ENCODE measurements around the gene CYP3A4.
"Not testable (repeated sequence)": the region's sequence is repeated elsewhere in the genome, so short reads cannot be mapped to it uniquely, and the experiment has no call there.

The CYP3A4 gene

DNA sequence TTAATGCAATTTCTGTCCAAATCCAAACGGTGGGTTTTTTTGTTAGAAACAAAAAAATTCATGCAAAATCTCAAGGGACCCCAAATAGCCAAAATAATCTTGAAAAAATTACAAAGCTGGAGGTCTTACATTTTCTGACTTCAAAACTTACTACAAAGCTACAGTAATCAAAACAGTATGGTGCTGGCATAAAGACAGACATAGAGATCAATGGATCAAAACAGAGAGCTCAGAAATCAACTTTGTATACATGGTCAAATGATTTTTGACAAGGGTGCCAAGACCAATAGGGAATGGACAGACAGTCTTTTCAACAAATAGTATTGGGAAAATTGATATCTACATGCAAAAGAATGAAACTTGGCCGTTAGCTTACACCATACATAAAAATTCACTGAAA, 21.7 kb upstream of the CYP3A4 start:
- no peak for TF ChIP-seq POLR2A (IDR thresholded peaks at IDR 0.05; ENCODE audit: low read depth, low read length)
- DNase-seq (ENCODE audit: insufficient read length, low spot score) (no peak), FAIRE-seq (no peak)

DNA sequence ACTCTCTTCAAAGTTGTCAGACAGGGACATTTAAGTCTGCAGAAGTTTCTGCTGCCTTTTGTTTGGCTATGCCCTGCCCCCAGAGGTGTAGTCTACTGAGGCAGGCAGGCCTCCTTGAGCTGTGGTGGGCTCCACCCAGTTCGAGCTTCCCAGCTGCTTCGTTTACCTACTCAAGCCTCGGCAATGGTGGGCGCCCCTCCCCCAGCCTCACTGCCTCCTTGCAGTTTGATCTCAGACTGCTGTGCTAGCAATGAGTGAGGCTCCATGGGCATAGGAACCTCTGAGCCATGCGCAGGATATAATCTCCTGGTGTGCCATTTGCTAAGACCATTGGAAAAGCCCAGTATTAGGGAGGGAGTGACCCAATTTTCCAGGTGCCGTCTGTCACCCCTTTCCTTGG, 19.1 kb upstream of the CYP3A4 start:
- not testable (repeated sequence) for FAIRE-seq; DNase-seq (ENCODE audit: insufficient read length, low spot score)

DNA sequence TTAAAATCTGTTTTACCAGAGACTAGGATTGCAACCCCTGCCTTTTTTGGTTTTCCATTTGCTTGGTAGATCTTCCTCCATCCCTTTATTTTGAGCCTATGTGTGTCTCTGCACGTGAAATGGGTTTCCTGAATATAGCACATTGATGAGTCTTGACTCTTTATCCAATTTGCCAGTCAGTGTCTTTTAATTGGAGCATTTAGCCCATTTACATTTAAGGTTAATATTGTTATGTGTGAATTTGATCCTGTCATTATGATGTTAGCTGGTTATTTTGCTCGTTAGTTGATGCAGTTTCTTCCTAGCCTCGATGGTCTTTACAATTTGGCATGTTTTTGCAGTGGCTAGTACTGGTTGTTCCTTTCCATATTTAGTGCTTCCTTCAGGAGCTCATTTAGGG, 17.4 kb upstream of the CYP3A4 start:
- not testable (repeated sequence) for FAIRE-seq; DNase-seq (ENCODE audit: insufficient read length, low spot score)

DNA sequence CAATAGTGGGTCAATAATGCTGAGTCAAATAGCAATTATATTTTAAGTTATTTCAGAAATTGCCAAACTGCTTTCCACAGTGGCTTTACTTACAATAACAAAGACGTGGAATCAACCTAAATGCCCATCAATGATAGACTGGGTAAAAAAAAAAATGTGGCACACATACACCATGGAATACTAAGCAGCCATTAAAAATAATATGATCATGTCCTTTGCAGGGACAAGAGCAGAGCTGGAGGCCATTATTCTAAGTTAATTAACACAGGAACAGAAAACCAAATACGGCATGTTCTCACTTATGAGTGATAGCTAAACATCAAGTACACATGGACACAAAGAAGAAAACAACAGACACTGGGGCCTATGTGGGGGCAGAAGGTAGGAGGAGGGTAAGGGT, 15.0 kb upstream of the CYP3A4 start:
- DNase-seq (ENCODE audit: insufficient read length, low spot score) (no peak), FAIRE-seq (no peak)
- TF ChIP-seq POLR2A (IDR thresholded peaks at IDR 0.05; ENCODE audit: low read depth, low read length): no peak

DNA sequence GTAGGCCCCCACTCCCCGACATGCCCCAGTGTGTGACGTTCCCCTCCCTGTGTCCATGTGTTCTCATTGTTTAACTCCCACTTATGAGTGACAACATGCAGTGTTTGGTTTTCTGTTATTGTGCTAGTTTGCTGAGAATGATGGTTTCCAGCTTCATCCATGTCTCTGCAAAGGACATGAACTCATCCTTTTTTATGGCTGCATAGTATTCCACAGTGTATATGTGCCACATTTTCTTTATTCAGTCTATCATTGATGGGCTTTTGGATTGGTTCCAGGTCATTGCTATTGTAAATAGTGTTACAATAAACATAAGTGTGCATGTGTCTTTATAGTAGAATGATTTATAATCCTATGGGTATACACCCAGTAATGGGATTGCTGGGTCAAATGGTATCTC, 11.9 kb upstream of the CYP3A4 start:
- DNase-seq (ENCODE audit: insufficient read length, low spot score); FAIRE-seq: not testable (repeated sequence)

DNA sequence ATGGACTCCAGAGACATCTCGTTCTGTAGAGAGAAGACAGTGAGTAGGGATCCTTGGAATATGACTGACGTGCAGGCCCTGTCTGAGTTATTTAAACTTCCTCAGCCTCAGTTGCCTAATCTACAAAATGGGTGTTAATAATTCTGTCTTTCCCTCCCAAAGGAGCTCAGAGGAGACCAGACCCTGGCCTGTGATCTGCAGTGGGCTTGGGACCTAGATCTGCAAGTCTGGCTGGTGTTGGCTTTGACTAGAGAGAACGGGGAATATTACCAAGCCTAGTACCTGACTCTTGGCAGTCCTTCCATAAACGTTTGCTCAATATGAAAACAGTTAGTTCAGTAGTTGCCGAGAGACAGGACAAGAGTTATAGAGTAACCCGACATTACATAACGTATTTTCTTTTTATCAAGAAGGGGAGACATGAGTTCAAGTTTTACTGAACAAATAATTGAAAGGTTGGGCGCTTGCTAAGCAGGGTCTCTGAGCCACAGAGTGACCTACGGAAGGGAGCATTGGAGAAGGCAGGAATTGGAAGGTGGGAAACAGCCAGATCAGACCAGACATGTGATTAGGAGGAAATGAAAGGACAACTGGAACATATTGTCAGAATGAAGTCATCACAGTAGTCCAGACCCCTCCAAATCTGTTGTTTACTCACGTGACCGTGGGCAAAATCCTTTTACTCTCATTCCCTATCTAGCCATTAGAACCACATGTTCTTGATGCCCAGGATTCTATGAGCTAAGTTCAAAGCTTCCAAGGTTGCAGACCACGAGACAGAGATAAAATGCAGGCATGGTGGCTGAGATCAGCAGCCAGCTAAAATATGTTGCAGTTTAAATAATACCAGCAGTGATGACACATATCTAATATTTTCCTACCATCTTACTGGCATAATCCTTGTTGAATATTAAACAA, 10.9 kb upstream of the CYP3A4 start:
- no peak for TF ChIP-seq POLR2A (IDR thresholded peaks at IDR 0.05; ENCODE audit: low read depth, low read length)
- FAIRE-seq: no peak
- no peak for DNase-seq (ENCODE audit: insufficient read length, low spot score)

DNA sequence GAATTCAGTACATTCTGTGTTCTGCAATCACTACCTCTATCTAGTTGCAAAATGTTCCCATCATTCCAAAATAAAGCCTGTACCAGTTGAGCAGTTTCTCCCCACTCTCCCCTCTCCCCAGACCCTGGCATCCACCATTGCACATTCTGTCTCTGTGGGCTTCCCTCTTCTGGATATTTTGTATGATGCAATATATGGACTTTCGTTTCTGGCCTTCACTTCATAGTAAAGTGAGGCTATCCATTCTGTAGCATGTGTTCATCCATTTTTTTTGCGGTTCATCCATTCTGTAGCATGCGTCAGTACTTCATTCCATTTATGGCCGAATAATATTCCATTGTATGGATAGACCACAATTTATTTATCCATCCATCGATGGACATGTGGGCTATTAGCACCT, 9.5 kb upstream of the CYP3A4 start:
- FAIRE-seq (no peak), DNase-seq (ENCODE audit: insufficient read length, low spot score) (no peak)
- TF ChIP-seq POLR2A (IDR thresholded peaks at IDR 0.05; ENCODE audit: low read depth, low read length): no peak

DNA sequence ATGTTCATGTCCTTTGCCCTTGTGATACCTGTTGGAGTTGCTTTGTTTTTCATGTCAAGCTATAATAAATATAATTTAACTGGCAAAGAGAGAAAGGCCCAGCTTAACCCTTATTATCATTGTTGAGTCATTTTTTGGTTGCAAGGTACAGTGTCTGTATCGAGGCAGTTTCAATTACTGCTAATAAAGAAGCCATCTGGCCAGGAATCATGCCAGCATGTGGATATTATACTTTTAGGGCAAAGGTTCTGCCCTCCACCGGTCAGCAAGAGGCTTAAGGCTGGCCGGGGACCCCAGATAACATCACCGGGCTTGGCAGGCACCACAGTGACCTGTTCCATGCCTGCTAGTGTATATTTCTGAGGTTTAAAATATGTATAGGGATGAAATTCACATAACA, 9.0 kb upstream of the CYP3A4 start:
- no peak for FAIRE-seq
- DNase-seq (ENCODE audit: insufficient read length, low spot score): no peak
- TF ChIP-seq POLR2A (IDR thresholded peaks at IDR 0.05; ENCODE audit: low read depth, low read length): no peak

DNA sequence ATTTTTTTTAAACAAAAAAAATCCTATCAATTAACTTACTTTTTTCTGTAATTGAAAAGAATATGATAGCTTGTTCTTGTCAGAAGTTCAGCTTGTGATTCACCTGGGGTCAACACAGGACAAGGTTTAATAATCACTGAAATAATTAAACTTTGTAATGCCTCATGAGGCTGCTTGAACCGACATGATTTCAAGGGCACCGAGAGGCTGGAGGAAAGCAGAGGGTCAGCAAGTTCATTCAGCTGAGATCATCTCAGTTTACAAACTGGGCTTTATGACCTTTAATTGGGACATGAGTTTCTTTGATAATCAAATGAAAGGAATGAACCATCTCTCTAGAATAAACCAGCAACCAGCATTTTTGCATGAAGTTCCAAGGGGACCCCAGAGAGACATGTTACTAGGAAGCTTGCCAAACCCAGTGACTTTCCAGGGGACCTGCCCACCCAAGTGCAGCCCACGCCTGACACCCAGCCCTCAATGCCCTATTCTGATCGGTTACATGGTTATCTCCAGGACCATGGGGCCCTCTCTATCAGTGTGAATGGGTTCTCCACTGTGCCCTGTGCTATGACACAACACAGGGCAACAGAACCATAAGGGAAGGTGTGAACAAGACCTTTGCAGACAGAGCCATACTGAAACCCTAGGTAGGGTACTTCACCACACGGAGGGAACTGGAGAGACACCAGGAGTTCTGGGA, 7.8 kb upstream of the CYP3A4 start:
- no peak for TF ChIP-seq POLR2A (IDR thresholded peaks at IDR 0.05; ENCODE audit: low read depth, low read length)
- FAIRE-seq: no peak
- DNase-seq (ENCODE audit: insufficient read length, low spot score): no peak

DNA sequence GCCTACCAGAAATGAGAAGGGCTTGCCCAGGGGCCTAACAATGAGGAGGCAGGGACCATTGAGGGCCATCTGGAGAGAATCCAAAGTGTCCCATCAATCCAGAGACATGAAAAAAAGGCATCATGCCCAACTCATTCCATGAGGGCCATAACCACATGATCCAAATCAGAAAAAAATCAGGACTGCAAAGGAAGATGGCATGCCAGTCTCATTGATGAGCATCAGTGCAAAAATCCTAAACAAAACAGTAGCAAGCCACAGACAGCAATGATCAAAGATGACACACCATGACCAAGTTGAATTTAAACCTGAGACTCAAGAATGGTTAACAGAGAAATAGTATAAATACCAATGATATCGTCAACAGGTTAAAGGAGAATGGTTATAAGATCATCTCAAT, 7.0 kb upstream of the CYP3A4 start:
- TF ChIP-seq POLR2A (IDR thresholded peaks at IDR 0.05; ENCODE audit: low read depth, low read length): no peak
- DNase-seq (ENCODE audit: insufficient read length, low spot score) (no peak), FAIRE-seq (no peak)

DNA sequence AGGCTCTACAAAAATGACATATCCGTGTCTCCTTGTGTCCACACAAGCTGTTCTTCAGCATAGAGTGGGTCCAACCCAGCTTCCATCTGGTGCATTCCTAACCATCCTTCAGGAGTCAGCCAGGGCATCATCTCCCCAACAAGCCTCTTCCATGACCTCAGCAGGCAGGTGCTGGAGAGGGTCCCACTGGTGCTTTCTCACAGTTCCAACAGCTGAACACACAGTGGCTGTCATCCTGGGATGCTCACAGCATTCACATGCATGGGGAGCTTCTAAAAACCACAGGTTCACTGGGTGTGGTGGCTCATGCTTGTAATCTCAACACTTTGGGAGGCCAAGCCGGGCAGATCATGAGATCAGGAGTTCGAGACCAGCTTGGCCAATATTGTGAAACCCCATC, 6.4 kb upstream of the CYP3A4 start:
- FAIRE-seq (no peak), DNase-seq (ENCODE audit: insufficient read length, low spot score) (no peak)
- no peak for TF ChIP-seq POLR2A (IDR thresholded peaks at IDR 0.05; ENCODE audit: low read depth, low read length)

DNA sequence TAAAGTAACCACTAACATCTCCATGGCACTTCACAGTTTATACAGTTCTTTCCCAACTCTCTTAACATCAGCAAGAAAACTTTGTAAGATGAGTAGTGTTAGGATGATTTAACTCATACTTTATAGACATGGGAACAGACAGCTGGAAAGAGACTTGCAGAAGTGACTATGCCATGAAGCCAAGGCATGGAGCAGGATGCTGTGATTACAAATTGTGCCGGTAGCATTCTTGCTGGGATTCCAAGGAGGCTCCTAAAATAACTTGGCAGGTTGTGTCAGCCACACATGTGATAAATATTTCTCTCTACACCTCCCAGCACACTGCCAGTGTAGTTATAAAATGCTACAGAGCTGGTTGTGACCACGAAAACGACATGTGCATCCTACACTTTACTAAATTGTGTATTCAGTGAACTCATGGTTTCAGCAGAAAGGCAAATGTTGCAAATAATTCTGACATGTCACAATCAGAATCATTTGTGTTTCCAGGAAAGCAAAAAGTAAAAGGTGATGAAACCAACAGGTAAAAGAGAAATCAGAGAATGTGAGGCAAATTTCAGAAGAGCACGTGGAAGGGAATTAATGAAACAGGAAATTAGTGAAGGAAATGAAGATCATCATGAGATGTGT, 5.6 kb upstream of the CYP3A4 start:
- DNase-seq (ENCODE audit: insufficient read length, low spot score): no peak
- TF ChIP-seq POLR2A (IDR thresholded peaks at IDR 0.05; ENCODE audit: low read depth, low read length): no peak
- no peak for FAIRE-seq

DNA sequence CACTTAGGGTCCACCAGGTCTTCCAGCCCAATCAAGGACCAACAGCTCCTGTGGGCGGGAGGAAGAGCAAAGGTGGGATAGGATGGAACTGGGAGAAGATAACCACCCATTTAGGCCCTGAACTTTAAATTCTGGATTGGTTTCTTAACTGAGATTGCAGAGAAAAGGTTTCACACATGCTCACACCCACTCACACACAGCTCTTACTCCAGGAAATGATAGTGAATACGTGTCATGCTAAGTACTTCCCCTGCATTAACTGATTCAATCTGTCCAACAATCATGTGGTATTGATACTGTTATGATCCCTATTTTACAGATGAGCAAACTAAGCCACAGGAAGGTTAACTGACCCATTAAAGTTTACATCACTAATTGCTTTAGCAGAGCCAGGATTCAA, 4.6 kb upstream of the CYP3A4 start:
- no peak for DNase-seq (ENCODE audit: insufficient read length, low spot score)
- no peak for FAIRE-seq
- no peak for TF ChIP-seq POLR2A (IDR thresholded peaks at IDR 0.05; ENCODE audit: low read depth, low read length)

DNA sequence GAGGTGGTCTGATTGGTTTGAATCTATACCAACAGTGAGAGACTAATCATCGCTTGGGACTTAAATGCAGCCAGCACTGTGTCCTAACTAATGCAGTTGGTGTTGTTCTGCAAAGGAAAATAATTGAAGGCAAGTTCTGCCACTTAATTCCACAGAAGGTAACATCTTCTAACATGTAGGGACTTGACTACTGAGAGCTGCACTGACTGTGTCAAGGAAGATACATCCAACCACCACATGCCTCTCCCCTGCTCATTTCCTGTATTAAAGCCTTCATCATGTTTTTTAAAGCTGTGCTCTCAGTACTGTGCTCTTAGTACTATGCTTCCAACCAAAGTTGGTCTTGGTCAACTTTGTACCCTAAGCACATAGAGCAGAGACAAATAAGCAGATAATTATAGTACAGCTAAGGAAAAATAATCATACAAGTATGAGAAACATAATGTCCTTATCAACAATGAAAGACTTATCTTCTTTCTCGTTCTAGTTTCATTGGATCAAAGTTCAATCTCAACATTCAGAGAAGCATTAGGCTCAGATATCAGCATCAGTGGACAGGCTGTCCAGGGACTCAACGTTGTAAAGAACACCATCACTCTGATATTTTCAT, 2.8 kb upstream of the CYP3A4 start:
- DNase-seq (ENCODE audit: insufficient read length, low spot score): no peak
- no peak for TF ChIP-seq POLR2A (IDR thresholded peaks at IDR 0.05; ENCODE audit: low read depth, low read length)
- FAIRE-seq: no peak

DNA sequence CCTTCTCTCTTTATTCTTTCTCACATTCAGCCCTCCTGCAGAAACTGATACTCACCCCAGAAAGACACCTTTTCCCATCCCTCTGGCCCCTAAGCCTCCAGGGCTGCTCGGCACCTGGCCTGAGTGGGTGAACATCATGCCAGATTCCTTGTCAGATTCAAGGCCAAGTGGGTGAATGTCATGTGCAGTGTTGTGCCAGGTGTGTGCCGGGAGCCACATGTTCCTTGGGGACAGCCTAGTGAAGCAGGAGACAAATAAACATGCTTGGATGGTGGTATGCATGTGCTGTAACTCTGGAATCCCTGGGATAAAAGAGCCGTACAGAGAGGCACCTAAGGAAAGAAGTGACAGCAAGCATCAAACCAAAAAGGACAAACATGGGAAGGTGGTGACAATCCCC, 1.7 kb upstream of the CYP3A4 start:
- FAIRE-seq: not testable (repeated sequence)

More for the DNA sequence above, 1.7 kb upstream of the CYP3A4 start:
- not testable (repeated sequence) for DNase-seq (ENCODE audit: insufficient read length, low spot score)
